IPS-18c (cell line): ENCODE data around the gene CA11.
"Not testable (repeated sequence)": the region's sequence is repeated elsewhere in the genome, so short reads cannot be mapped to it uniquely, and the experiment has no call there.

Experiments
- H3K4me3 ChIP-seq: 2 replicates; pipeline ENCODE4 v1.7.0; 2013; ENCODE audit warnings: low read depth, mild to moderate bottlenecking, low read length, moderate library complexity; ENCODE audit not compliant: insufficient read depth
- H3K9me3 ChIP-seq: one replicate; pipeline ENCODE4 v1.6.1; 2013; ENCODE audit warnings: mild to moderate bottlenecking, low read length, moderate library complexity; ENCODE audit not compliant: control insufficient read depth, insufficient read depth

Gene CA11

DNA sequence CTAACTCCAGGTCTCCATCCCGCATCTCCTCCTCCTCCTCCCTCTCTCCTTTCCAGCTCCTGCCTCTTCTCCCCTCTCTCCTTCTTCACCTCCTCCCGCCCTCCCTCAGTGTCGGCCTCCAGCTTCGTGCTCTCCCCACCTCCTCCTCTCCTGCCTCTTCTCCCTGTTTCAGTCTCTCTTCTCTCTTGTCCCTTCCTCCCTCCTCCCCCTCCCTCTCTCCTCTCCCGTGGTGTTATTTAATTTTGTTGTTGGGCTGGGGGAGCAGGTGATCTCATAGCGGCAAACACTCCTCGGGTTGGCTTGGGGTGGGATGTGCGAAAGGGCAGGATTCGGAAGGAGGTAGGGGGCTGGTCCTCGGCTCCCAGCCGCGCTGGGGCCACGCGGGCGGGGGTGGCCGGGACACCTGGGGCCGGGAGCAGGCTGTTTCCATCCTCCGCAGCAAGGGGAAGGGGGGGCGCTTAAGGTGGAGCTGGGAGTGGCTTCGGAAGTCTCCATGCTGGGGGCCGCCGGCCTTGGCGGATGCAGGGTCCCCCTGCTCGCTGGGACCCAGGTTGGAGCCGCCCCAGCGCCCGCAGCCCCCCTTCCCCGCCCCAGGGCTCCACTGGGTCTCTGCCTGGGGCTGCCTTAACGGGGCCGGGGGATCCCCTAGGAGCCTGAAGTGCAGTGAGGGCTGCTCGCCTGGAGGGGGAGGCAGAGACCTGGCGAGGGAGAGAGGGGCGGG is at the start of gene CA11:
TSS of gene CA11 (minus strand) at position 187 of the 721 bp plus-strand sequence. CDS start 555 bp downstream, outside the sequence.
- no peaks in the 10 kb centered on the region for H3K9me3 ChIP-seq
- peak within 1 kb of the TSS; percentile 84 for H3K4me3 ChIP-seq

DNA sequence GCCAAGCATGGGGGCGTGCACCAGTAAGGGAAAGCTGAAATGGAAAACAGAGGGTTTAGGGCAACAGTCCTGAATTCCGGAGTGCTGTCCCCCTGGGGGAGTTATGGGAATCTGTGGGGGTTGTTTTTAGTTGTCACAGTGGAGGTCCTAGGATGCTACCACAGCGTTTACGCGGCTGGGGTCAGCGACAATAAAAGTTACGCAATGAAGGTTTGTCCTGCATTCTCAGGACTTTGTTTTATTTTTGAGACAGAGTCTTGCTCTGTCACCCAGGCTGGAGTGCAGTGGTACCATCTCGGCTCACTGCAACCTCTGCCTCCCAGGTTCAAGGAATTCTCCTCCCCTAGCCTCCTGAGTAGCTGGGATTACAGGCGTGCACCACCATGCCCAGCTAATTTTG is 47.6 kb upstream of the CA11 start:
- H3K4me3 ChIP-seq, H3K9me3 ChIP-seq: not testable (repeated sequence)

DNA sequence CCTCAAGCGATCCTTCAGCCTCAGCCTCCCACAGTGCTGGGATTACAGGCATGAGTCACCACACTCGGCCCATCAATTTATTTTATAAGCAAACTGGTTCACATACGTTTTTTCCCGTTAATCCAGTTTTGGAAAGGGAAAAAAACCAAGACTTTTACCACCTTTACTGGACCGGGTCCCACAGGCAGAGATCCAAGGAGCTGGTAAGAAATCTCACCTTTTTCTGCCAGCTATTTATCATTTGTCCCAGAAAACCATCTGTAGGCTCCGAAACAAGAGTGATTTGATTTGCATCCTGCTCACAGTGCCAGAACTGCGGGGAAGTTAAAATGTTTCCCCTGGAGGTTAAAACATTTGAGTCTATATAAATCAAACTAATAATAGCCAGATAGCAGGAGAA is 43.5 kb upstream of the CA11 start:
- H3K4me3 ChIP-seq, result no peak overlapping the region
- peaks cover 4% of the 10 kb centered on the region for H3K9me3 ChIP-seq

DNA sequence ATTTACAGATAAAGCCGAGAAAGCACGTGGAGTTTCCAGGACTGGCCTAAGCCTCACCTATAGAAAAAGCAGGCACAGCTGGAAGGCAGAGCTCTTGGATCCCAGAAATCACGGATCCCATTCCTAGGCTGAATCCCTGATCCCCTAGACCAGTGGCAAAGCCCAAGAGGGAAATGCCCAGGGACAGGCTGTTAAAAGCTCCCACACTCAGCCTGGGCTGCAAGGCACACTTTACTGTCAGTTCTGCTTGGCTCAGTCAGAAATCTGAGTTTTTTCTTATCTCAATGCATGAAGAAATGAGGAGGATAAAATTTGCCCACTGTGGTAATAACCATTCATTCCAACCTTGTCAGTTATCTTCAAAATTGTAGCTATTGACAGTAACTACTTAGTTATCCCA is 41.8 kb upstream of the CA11 start:
- Histone ChIP-seq H3K9me3 (peaks cover 4% of the 10 kb centered on the region), H3K4me3 (no peak overlapping the region)

DNA sequence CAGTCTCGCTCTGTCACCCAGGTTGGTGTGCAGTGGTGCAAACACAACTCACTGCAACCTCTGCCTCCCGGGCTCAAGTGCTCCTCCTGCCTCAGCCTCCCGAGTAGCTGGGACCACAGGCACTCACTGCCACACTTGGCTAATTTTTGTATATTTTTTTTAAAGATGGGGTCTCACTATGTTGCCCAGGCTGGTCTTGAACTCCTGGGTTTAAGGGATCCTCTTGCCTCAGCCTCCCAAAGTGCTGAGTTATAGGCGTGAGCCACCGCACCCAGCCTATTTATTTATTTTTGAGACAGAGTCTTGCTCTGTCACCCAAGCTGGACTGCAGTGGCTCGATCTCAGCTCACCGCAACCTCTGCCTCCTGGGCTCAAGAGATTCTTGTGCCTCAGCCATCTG is 40.6 kb upstream of the CA11 start:
- not testable (repeated sequence) for H3K4me3 ChIP-seq, H3K9me3 ChIP-seq

DNA sequence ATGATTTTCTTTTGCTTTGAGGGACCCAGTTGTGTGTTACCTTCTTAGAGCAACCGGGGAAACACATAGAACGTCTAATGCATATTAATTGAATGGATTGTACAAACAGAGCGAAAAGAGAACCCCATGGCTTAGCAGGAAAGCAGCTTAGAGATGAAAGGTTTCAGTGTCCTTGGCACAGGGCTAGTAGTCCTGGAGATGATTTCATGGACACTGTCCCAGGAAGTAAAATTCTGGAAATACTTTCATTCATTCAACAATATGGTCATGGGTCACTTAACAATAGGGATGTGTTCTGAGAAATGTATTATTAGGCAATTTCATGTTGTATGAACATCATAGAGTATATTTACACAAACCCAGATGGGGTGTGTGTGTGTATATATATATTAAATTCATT is 40.1 kb upstream of the CA11 start:
- Histone ChIP-seq H3K4me3 (no peak overlapping the region), H3K9me3 (peaks cover 2% of the 10 kb centered on the region)

DNA sequence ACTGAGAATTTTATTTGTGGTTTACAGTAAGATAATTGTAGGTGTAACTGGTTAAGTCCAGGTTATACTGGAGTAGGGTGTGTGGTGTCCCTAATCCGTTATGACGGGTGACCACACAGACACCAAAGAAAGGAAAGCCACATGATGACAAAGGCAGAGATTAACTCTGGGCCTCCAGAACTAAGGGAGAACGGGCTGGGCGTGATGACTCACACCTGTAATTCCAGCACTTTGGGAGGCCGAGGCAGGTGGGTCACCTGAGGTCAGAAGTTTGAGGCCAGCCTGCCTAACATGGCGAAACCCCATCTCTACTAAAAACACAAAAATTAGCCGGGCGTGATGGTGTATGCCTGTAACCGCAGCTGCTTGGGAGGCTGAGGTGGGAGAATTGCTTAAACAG is 39.6 kb upstream of the CA11 start:
- no peak overlapping the region for H3K4me3 ChIP-seq

DNA sequence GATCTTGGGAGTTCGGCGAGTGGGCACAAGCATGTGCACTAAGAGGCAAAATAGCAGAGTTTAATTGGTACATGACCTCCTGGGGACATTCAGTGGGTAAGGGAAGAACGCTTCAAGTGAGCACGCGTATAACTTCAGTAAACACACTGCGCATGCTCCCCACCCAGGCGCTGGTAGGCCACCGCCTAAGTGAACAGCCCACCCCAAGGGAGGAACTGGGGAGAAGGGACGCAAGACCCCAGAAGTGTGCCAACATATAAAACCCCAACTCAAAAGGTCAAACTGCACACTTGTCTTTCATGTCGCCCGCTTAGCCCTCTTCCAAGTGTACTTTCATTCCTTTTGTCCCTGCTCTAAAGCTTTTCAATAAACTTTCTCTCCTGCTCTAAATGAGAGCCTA is 37.4 kb upstream of the CA11 start:
- H3K4me3 ChIP-seq, result no peak overlapping the region

More for the DNA sequence above, 39.6 kb upstream of the CA11 start:
- peaks cover 2% of the 10 kb centered on the region for H3K9me3 ChIP-seq

DNA sequence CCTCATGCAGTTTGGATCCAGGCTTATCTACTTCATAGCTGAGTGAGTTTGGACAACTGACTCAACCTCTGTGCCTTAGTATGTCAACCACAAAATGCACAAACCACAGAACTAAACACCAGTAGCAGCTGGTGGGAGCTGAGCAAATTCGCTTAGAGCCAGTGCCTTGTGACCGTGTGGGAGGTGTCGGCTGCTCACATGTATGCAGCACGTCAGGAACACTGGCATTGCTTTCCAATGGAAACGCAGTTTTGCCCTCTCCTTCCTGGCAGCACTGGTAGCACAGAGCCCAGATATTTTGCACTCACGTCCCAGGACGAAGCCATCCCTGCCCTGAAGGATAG is 35.1 kb upstream of the CA11 start:
- Histone ChIP-seq H3K9me3 (peaks cover 2% of the 10 kb centered on the region), H3K4me3 (no peak overlapping the region)

More for the DNA sequence above, 37.4 kb upstream of the CA11 start:
- H3K9me3 ChIP-seq, result peaks cover 2% of the 10 kb centered on the region

DNA sequence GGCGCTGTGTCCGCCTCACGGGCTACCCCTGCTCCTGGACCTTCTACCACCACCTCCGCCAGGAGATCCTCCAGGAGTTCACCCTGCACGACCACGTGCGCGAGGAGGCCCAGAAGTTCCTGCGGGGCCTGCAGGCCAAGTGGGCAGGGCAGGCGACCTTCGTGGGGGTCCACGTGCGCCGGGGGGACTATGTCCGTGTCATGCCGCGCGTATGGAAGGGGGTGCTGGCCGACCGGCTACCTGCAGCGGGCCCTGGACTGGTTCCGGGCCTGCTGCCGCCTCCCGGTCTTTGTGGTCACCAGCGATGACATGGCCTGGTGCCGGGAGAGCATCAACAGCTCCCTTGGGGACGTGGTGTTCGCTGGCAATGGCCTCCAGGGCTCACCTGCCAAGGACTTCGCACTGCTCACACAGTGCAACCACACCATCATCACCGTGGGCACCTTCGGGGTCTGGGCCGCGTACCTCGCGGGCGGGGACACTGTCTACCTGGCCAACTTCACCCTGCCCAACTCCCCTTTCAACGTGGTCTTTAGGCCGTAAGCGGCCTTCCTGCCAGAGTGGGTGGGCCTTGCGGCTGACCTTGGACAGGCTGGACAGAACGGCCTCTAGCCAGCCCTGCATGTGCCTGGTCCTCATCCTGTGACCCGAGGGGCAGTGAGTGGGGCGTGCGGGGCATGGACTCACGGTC is 34.6 kb upstream of the CA11 start:
- Histone ChIP-seq H3K4me3 (no peak overlapping the region), H3K9me3 (peaks cover 2% of the 10 kb centered on the region)

DNA sequence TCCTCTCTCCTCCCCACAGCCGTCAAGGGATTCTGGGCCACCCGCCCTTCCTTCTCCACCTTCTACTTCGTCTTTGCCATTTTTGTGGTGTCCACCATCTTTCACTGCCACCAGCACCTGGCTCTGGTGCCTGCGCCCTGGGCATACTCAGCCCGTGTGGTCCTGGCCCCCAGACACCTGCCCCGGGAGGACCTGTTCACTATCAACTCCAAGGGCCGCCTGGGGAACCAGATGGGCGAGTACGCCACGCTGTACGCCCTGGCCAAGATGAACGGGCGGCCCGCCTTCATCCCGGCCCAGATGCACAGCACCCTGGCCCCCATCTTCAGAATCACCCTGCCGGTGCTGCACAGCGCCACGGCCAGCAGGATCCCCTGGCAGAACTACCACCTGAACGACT is 34.0 kb upstream of the CA11 start:
- H3K9me3 ChIP-seq, H3K4me3 ChIP-seq: not testable (repeated sequence)

DNA sequence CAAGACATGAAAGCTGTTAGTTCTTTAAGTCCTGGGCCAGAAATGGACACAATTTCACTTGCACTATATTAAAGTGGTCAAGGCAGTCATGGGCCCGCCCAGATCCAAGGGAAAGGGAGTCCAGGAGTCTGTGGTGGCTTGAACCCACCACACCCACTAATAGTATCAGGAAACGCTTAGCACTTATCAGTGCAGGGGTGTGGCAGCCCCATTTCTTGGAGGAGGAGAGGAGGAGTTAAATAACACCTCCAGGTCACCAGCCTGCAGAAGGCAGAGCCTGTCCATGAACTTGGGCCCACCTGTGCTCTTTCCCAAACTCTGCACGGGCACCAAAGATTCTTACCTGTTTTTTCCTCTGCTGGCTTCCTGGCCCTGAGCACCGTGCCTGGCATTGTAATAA is 32.2 kb upstream of the CA11 start:
- no peaks in the 10 kb centered on the region for H3K9me3 ChIP-seq
- H3K4me3 ChIP-seq, result no peak overlapping the region

DNA sequence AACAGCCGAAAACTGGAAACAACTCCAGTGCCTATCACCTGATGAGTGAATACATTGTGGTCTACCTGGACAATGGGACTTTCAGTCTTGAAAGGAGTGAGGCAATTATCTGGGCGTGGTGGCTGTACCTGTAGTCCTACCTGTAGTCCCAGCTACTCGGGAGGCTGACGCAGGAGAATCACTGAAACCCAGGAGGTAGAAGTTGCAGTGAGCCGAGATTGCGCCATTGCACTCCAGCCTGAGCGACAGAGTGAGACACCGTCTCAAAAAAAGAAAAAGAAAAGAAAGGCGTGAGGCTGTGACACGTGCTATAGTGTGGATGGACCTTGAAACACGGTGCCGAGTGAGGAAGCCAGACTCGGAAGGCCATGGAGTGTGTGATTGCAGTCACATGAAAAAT is 30.9 kb upstream of the CA11 start:
- Histone ChIP-seq H3K9me3 (no peaks in the 10 kb centered on the region), H3K4me3 (no peak overlapping the region)

DNA sequence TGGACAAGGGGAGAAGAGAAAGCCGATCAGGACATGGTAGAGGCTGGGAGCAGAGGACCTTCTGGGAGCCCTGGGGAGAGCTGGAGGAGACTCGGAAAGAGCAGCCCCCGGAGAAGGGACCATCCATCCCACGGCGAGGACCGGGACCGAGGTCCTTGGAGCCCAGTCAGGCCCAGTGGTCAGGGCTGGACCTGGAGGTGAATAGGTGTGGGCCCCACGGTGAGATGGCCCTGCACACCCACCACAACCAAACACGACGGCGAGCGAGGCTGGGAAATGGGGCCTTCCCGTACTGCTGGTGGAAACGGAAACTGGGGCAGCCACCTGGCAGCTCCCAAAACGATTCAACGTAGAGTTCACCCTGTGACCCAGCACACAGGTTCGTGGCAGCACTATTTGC is 30.5 kb upstream of the CA11 start:
- Histone ChIP-seq H3K9me3 (no peaks in the 10 kb centered on the region), H3K4me3 (no peak overlapping the region)

DNA sequence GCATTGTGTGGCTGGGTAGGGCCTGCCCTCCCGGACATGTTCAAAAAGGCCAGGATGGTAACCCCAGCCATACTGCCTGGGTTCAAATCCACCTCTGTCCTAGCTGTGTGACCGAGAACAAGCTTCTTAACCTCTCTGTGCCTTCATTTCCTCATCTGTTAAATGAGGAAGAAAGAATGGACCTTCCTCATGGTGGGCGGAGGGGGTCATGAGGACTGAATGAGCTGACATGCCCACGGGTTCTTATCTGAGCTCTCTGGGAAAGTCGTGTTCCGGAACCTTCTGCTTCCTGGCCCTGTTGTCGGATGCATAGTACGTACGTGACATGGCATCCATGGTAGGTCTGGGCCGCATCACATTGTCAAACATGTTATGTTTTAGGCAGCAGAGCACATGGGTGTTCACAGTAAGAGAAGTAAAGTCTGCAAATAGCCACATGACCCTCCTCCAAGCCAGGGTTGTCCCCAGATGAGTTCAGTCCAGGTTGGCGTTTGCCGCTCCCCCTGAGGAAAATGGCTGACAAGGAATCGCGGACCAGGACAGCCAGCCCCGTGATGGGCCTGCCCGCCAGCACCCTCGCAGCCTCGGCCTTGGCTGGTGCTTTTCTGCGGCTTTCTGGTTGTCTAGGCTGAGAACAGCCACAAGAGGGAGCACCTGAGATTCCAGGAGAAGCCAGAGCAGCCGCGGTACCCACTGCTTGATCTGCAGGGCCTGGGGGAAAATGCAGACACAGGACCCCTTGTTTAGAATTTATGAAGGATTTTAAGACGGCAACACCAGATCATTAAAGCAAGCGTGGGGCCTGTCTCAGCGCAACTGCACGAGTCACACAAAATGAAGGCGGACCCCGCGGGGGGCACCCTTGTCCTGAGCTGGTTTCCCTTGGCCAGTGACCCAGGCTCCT is 29.2 kb upstream of the CA11 start:
- no peaks in the 10 kb centered on the region for H3K9me3 ChIP-seq
- H3K4me3 ChIP-seq, result no peak overlapping the region

DNA sequence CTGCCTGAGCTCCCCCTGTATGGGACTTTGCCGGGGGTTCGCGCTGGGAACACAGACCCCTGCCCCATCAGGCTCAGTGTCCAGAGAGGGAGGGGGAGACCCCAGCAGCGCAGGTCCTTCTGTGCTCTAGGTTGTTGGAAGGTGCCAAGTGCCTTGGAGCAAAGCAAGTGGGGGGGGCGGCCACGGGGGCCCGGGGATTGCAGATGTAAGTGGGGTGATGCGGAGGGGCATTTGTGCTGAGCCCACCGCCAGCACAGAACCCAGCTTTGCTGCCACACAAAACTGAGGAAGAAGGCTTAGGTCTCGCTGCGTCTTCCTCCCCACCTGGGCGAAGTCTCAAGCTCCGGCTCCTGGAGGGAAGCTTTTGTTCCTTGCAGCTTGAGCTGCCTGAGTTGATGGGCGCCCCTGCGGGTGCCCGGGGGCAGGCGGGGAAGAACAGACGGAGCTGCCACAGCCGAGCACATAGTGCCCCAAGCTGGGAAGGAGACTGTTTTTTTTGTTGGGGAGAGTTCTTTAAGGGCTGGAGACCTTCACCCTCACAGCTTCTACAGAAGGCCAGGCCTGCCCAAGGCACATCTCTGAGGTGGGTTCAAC is 28.3 kb upstream of the CA11 start:
- Histone ChIP-seq H3K4me3 (no peak overlapping the region), H3K9me3 (no peaks in the 10 kb centered on the region)

DNA sequence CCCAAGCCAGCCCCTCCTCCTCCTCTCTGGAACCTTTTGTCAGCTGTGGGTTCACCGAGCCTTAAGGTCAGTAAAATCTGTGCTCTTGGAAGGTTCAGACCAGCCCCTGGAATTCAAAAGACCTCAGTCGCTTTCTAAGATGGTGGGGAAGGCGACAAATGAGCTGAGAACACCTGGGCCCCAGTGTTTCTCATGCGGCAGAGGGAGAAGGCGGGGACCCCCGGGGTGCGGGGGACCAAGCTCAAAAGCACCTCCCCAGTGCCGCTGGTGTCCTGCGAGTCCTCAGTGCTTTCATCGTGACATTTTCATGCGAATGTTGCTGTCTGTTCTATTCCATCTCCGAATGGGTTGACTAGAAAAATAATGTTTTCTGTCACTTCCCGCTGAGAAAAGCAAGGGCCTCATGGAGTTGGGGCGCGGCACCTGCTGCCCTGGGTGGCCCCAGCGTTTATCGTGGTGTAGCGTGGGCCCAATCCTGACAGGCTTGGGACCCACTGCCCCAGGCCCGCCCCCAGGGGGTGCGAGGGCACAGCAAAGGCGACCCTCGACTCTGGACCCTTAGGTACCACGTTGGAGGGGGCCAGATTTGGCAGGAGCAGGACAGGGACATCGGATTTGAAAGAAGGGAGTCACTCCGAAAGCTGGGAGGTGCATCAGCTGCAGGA is 27.6 kb upstream of the CA11 start:
- H3K9me3 ChIP-seq, result no peaks in the 10 kb centered on the region
- H3K4me3 ChIP-seq, result peak overlapping the region; percentile 4; the same call in 1 of the 2 replicates
